ENCODE data around the gene MIB2. TPM values are rescaled to one million over a fixed set of nuclear protein-coding genes. Genes with fewer than 3 reads are reported as not detected.
A peak's percentile ranks its signal among the peaks of the same experiment; 100 is the strongest.

Gene MIB2
- total RNA-seq, 4 donors from 2014 or later = 33.6 to 99.9 (median 74.6) TPM

GRCh38 chr1:1598720-1599029 is 16.6 kb upstream of the MIB2 start:
- no peak for TF ChIP-seq POLR2A (IDR thresholded peaks at IDR 0.05; ENCODE audit: low read depth)
- TF ChIP-seq EP300 (IDR thresholded peaks at IDR 0.05) = no peak
- no peak for TF ChIP-seq CTCF (IDR thresholded peaks at IDR 0.05)
- no peak for TF ChIP-seq POLR2AphosphoS5 (IDR thresholded peaks at IDR 0.05)
- Histone ChIP-seq H3K9me3 (no peaks in the 10 kb centered on the region), H3K27me3 (peaks cover 0 to 73% (median 25%) of the 10 kb centered on the region in 4 donors), H3K4me1 (peaks cover 19 to 38% (median 25%) of the 10 kb centered on the region in 4 donors), H3K27ac (replicated peaks in 1 of 4) (no peak overlapping the region), H3K36me3 (no peaks in the 10 kb centered on the region), H3K4me3 (no peak overlapping the region)
- DNase-seq (ENCODE audit: extremely low spot score) = no peak
- WGBS = 82% methylated on average over 10 of the region's 13 CpGs
- intact Hi-C loops (cut with DNase I) = no loop called here

DNA sequence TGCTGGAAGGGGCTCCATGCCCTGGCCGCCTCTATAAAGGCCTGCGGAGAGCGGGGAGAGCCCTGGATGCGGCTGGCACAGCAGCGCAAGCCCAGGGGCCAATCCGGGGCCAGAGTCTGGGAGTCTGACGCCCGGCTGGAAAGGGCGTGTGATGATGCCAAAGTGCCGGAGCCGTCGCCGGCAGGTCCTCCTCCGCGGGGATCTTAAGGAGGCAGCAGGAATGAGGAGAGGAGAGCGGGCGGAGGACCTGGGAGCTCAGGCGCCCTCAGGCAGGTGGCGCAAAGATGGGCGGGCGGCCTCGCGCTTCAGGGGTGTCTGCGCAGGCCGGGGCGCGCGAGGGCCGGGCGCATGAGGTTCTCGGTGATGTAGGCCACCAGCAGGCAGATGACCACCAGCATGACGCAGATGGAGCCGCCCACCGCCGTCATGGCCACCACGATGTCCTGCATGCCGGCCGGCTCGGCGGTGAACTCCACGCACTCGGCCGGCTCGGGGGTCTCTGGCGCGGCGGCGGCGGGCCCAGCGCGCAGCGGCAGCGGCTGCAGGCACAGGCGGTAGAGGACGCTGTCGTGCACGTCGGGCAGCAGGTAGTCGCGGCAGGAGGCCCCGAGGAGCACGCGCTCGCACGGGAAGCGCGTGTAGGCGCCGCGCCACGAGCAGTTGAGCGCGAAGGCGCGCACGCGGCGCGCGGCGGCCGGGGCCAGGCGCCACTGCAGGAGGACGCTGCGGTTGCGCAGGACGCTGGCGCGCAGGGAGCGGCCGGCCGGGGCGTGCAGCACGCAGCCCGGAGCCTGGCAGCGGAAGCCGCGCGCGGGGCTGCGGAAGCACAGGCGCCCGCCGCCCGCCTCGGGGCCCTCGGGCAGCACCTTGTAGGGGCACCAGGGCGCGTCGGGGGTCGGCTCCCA is 16.0 kb upstream of the MIB2 start:
- Histone ChIP-seq H3K4me1 (peaks cover 19 to 38% (median 25%) of the 10 kb centered on the region in 4 donors), H3K9me3 (no peaks in the 10 kb centered on the region), H3K27me3 (peaks cover 0 to 79% (median 25%) of the 10 kb centered on the region in 4 donors), H3K36me3 (no peaks in the 10 kb centered on the region), H3K27ac (replicated peaks in 1 of 4) (no peak overlapping the region), H3K4me3 (peak overlapping the region; percentile 27 to 58 (median 40))
- WGBS = 60% methylated on average over 1 of the region's 111 CpGs
- no peak for TF ChIP-seq EP300 (IDR thresholded peaks at IDR 0.05)
- DNase-seq (ENCODE audit: extremely low spot score) = no peak
- intact Hi-C loops (cut with DNase I) = no loop called here

- Histone ChIP-seq H3K27ac (replicated peaks in 1 of 4) (no peak within 1 kb of the TSS), H3K4me3 (peak within 1 kb of the TSS; percentile 44 to 58 (median 48)), H3K4me1 (peaks cover 19 to 38% (median 25%) of the 10 kb centered on the region in 4 donors), H3K27me3 (peaks cover 0 to 88% (median 25%) of the 10 kb centered on the region in 4 donors), H3K9me3 (no peaks in the 10 kb centered on the region), H3K36me3 (no peaks in the 10 kb centered on the region)
- no peak for TF ChIP-seq EP300 (IDR thresholded peaks at IDR 0.05)
- WGBS = 30% methylated on average over 2 of the region's 125 CpGs
- intact Hi-C loops (cut with DNase I) = no loop called here
- DNase-seq (ENCODE audit: extremely low spot score) = no peak
Measured at GRCh38 chr1:1599935-1600860, 15.1 kb upstream of the MIB2 start, which contains the start of gene FNDC10. TSS of gene FNDC10 (minus strand) at chr1:1600135. CDS start at chr1:1600015, 120 bp downstream.

- TF ChIP-seq CTCF (IDR thresholded peaks at IDR 0.05) (no peak), EP300 (IDR thresholded peaks at IDR 0.05) (no peak), POLR2A (IDR thresholded peaks at IDR 0.05; ENCODE audit: low read depth) (no peak)
- Histone ChIP-seq H3K9me3 (no peaks in the 10 kb centered on the region), H3K4me1 (peaks cover 19 to 38% (median 25%) of the 10 kb centered on the region in 4 donors), H3K27ac (replicated peaks in 1 of 4) (no peak overlapping the region), H3K4me3 (peak overlapping the region in 3 of 4 donors; percentile 44 to 58 (median 48)), H3K27me3 (peaks cover 0 to 91% (median 25%) of the 10 kb centered on the region in 4 donors), H3K36me3 (no peaks in the 10 kb centered on the region)
- WGBS = 36% methylated on average over 3 of the region's 22 CpGs
- DNase-seq (ENCODE audit: extremely low spot score) = no peak
- intact Hi-C loops (cut with DNase I) = no loop called here
Measured at GRCh38 chr1:1600861-1601563, 14.3 kb upstream of the MIB2 start.

- 80% methylated on average over 7 of the region's 15 CpGs for whole genome bisulfite sequencing
- TF ChIP-seq POLR2A (IDR thresholded peaks at IDR 0.05; ENCODE audit: low read depth) (no peak), EP300 (IDR thresholded peaks at IDR 0.05) (no peak), POLR2AphosphoS5 (IDR thresholded peaks at IDR 0.05) (no peak), CTCF (IDR thresholded peaks at IDR 0.05) (no peak)
- H3K27me3 ChIP-seq = peaks cover 0 to 83% (median 25%) of the 10 kb centered on the region in 4 donors
Measured at GRCh38 chr1:1601564-1602303, 13.6 kb upstream of the MIB2 start.

More at GRCh38 chr1:1601564-1602303, 13.6 kb upstream of the MIB2 start:
- H3K36me3 ChIP-seq = no peaks in the 10 kb centered on the region
- intact Hi-C loops (cut with DNase I) = no loop called here
- no peaks in the 10 kb centered on the region for H3K9me3 ChIP-seq
- no peak overlapping the region for H3K27ac ChIP-seq (replicated peaks in 1 of 4)
- peaks cover 19 to 38% (median 25%) of the 10 kb centered on the region in 4 donors for H3K4me1 ChIP-seq
- DNase-seq (ENCODE audit: extremely low spot score) = no peak
- no peak overlapping the region for H3K4me3 ChIP-seq
